NOMO-1 (cell line): ENCODE measurements around the gene ME3.
A peak's percentile ranks its signal among the peaks of the same experiment; 100 is the strongest.

Experiments
- DNase-seq, 2 experiments: peaks; one replicate each; lab custom pipeline; 2025; ENCODE audit not compliant: unreplicated experiment in 2 of 2; lab: John Stamatoyannopoulos, UW

ME3 gene

GRCh38 chr11:86497310-86497709 lies 175.1 kb downstream of the ME3 start:
- DNase-seq: no peak

- no peak for DNase-seq
These were observed 177.1 kb downstream of the ME3 start for GRCh38 chr11:86495351-86495750.

GRCh38 chr11:86492370-86493010 lies 179.9 kb downstream of the ME3 start:
- no peak for DNase-seq

- no peak for DNase-seq
These were observed 181.4 kb downstream of the ME3 start for GRCh38 chr11:86491027-86491426.

GRCh38 chr11:86490582-86490981 lies 181.8 kb downstream of the ME3 start:
- no peak for DNase-seq

- no peak for DNase-seq
These were observed 183.0 kb downstream of the ME3 start for GRCh38 chr11:86489442-86489841.

- DNase-seq: no peak
These were observed 183.9 kb downstream of the ME3 start for GRCh38 chr11:86488553-86488952.

- DNase-seq: no peak
These were observed 184.7 kb downstream of the ME3 start for GRCh38 chr11:86487671-86488070.

- DNase-seq: peak; percentile 91 to 98
These were observed 186.0 kb downstream of the ME3 start for GRCh38 chr11:86486261-86487030.

- DNase-seq: no peak
These were observed 187.6 kb downstream of the ME3 start for GRCh38 chr11:86484795-86485166.

- DNase-seq: no peak
These were observed 188.2 kb downstream of the ME3 start for GRCh38 chr11:86483940-86484794.

GRCh38 chr11:86483610-86483939 lies 188.8 kb downstream of the ME3 start:
- no peak for DNase-seq

GRCh38 chr11:86482692-86483091 lies 189.7 kb downstream of the ME3 start:
- DNase-seq: no peak

GRCh38 chr11:86481399-86481798 lies 191.0 kb downstream of the ME3 start:
- no peak for DNase-seq

- no peak for DNase-seq
These were observed 194.1 kb downstream of the ME3 start for GRCh38 chr11:86478348-86478747.

GRCh38 chr11:86477495-86478155 lies 194.8 kb downstream of the ME3 start:
- DNase-seq: no peak

- no peak for DNase-seq
These were observed 196.1 kb downstream of the ME3 start for GRCh38 chr11:86476109-86476861.

- no peak for DNase-seq
These were observed 197.4 kb downstream of the ME3 start for GRCh38 chr11:86475027-86475426.

- DNase-seq: no peak
These were observed 198.2 kb downstream of the ME3 start for GRCh38 chr11:86473991-86474833.
